Hepatocyte (in vitro differentiated cells): ENCODE results near the gene CYTH1.

Source experiments
- EZH2 ChIP-seq: fragments of 200-600 bp; sonication (generic); IDR thresholded peaks from 2 replicates; pipeline ENCODE4 v1.6.1; 2016; ENCODE audit warnings: antibody characterized with exemption, mild to moderate bottlenecking, borderline replicate concordance
- EZH2phosphoT487 ChIP-seq: fragments of 200-600 bp; sonication (generic); IDR thresholded peaks from one replicate; pipeline ENCODE4 v1.6.1; 2018; ENCODE audit warnings: antibody characterized with exemption, mild to moderate bottlenecking, low read depth, moderate library complexity; ENCODE audit not compliant: unreplicated experiment, severe bottlenecking
- TF ChIP-seq, protein P1 (sequence below): fragments of 200-600 bp; sonication (generic); IDR thresholded peaks from 2 replicates; pipeline ENCODE4 v1.5.1; 2016; ENCODE audit warnings: antibody characterized with exemption, mild to moderate bottlenecking; ENCODE audit not compliant: poor library complexity

DNA sequence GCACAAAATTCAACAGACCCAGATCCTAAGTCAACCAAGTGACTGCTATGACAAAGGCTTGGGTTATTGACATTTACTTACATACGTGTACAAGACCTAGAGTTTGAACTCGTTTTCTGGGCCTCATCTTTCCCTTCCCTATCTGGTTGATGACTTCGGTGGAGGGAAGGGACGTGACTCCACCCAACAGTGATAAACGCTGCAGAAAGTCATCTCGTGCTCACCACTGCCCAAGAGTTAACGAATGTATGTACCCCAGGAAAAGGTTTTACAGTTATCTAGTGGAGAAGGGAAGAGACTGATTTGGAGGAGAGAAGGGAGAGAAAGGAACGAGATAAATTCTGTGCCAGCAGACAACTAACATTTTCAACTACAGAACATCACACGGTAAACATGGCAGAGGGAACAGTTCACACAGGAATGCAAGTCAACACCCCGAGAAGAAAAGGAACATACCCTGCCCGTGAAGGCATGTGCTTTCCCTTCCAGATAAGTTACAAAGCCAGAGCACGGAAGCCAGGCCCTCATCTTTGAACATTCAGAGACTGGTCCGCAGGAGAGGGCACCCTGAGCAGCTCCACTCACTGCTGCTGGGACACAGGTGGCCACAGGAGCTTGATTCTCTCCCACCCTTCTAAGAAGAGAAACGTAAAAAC, 13.9 kb upstream of the CYTH1 start:
- TF ChIP-seq, protein P1, sequence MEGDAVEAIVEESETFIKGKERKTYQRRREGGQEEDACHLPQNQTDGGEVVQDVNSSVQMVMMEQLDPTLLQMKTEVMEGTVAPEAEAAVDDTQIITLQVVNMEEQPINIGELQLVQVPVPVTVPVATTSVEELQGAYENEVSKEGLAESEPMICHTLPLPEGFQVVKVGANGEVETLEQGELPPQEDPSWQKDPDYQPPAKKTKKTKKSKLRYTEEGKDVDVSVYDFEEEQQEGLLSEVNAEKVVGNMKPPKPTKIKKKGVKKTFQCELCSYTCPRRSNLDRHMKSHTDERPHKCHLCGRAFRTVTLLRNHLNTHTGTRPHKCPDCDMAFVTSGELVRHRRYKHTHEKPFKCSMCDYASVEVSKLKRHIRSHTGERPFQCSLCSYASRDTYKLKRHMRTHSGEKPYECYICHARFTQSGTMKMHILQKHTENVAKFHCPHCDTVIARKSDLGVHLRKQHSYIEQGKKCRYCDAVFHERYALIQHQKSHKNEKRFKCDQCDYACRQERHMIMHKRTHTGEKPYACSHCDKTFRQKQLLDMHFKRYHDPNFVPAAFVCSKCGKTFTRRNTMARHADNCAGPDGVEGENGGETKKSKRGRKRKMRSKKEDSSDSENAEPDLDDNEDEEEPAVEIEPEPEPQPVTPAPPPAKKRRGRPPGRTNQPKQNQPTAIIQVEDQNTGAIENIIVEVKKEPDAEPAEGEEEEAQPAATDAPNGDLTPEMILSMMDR = no peak
- TF ChIP-seq EZH2phosphoT487 (no peak), EZH2 (no peak)
